ENCODE measurements around the gene TOP1. TPM values are rescaled to one million over a fixed set of nuclear protein-coding genes. Genes with fewer than 3 reads are reported as not detected.

Gene TOP1
- total and polyA plus RNA-seq, 2 of the 4 experiments (the other 2 are of a cell fraction), result 14.0 to 21.5 TPM

GRCh38 chr20:41101660-41102059 lies 73.0 kb downstream of the TOP1 start:
- no peak overlapping the region for H2BK5ac ChIP-seq (ENCODE audit: low read depth, low read length, poor library complexity, severe bottlenecking)
- no peak overlapping the region for H3K23ac ChIP-seq (ENCODE audit: low read depth, low read length)
- no peak overlapping the region for H3K18ac ChIP-seq (ENCODE audit: low read depth, low read length)
- no TSS peak for BruUV-seq (replicated peaks)
- H3K56ac ChIP-seq (ENCODE audit: extremely low read depth, insufficient read depth, low read length), result no peak overlapping the region
- H3K9ac ChIP-seq (ENCODE audit: low read depth, low read length), result no peak overlapping the region
- CTCF ChIA-PET, result no interaction called here
- H2AK5ac ChIP-seq (ENCODE audit: low read depth, low read length), result no peak overlapping the region
- intact Hi-C loops (cut with micrococcal nuclease), result no loop called here
- no peak overlapping the region for H2BK20ac ChIP-seq (ENCODE audit: low read depth, low read length)
- no peak overlapping the region for H4K5ac ChIP-seq (ENCODE audit: low read depth, low read length)
- no peak for DNase-seq
- no peaks in the 10 kb centered on the region for H3K27me3 ChIP-seq (ENCODE audit: control insufficient read depth, insufficient read depth, low read length)
- no peak overlapping the region for H3K14ac ChIP-seq (replicated peaks; ENCODE audit: low read depth, low read length)
- in situ Hi-C loops (cut with MboI; ENCODE audit: low sequenced_read_pairs), result no loop called here
- H3K4me3 ChIP-seq (ENCODE audit: insufficient read depth, low read depth, low read length), result no peak overlapping the region
- no peak for ATAC-seq (ENCODE audit: low read depth)
- peaks cover 45% of the 10 kb centered on the region for H3K36me3 ChIP-seq (ENCODE audit: control insufficient read depth, insufficient read depth, low read length)
- no peak for TF ChIP-seq MAFK (IDR thresholded peaks at IDR 0.05; ENCODE audit: low read depth, low read length)
- no peak for TF ChIP-seq CEBPB (IDR thresholded peaks at IDR 0.05; ENCODE audit: low read depth, low read length)
- no peak for TF ChIP-seq POLR2A (IDR thresholded peaks at IDR 0.05; ENCODE audit: low read depth, low read length)
- TF ChIP-seq ELK1 (IDR thresholded peaks at IDR 0.05; ENCODE audit: borderline replicate concordance, low read depth, low read length), result no peak
- no peak for TF ChIP-seq MXI1 (IDR thresholded peaks at IDR 0.05; ENCODE audit: borderline replicate concordance, low read depth, low read length)
- TF ChIP-seq RAD21 (IDR thresholded peaks at IDR 0.05; ENCODE audit: low read length), result no peak
- no peak for TF ChIP-seq FOS (IDR thresholded peaks at IDR 0.05; ENCODE audit: low read depth, low read length)
- no peak overlapping the region for H2AK9ac ChIP-seq (replicated peaks; ENCODE audit: low read depth, low read length, poor library complexity)
- no peak overlapping the region for H4K8ac ChIP-seq (ENCODE audit: low read depth in 2 of 2, low read length in 2 of 2)
- peaks cover 3% of the 10 kb centered on the region; the same call in 1 of the 2 replicates for H3K9me1 ChIP-seq (ENCODE audit: insufficient read depth, low read length)
- no CpG with 5 or more reads among the region's 2 CpGs for WGBS, 2 experiments (ENCODE audit: extremely low coverage in 2 of 2, insufficient read length in 1 of 2)
- H3K4me1 ChIP-seq (ENCODE audit: control insufficient read depth, insufficient read depth, low read length), result peaks cover 9% of the 10 kb centered on the region
- no peak overlapping the region for H3K27ac ChIP-seq (ENCODE audit: insufficient read depth, low read length)
- dilution Hi-C loops (cut with HindIII; ENCODE audit: low sequenced_read_pairs, unreplicated experiment), result no loop called here
- no peak overlapping the region for H2AFZ ChIP-seq (replicated peaks; ENCODE audit: low read length, poor library complexity)
- H2BK15ac ChIP-seq (ENCODE audit: low read depth, low read length), result no peak overlapping the region
- peaks cover 12 to 37% of the 10 kb centered on the region in 2 experiments for H3K79me1 ChIP-seq (ENCODE audit: low read depth in 1 of 2, low read length in 2 of 2)
- H3K4me2 ChIP-seq (ENCODE audit: low read depth, low read length), result no peak overlapping the region
- POLR2A ChIA-PET (ENCODE audit: unreplicated experiment), result no interaction called here
- no peak overlapping the region for H3K4ac ChIP-seq (ENCODE audit: low read depth, low read length)
- no peaks in the 10 kb centered on the region for H4K20me1 ChIP-seq (ENCODE audit: insufficient read depth, low read length)
- no peaks in the 10 kb centered on the region for H3K9me3 ChIP-seq (ENCODE audit: control insufficient read depth, insufficient read depth, low read length)
- H2BK120ac ChIP-seq (ENCODE audit: low read depth, low read length), result no peak overlapping the region
- no peak overlapping the region for H4K91ac ChIP-seq (ENCODE audit: insufficient read depth, low read depth, low read length)
